ENCODE measurements around the gene ZNF575.
A peak's percentile ranks its signal among the peaks of the same experiment; 100 is the strongest.
"Not testable (repeated sequence)": the region's sequence is repeated elsewhere in the genome, so short reads cannot be mapped to it uniquely, and the experiment has no call there.

Gene ZNF575

DNA sequence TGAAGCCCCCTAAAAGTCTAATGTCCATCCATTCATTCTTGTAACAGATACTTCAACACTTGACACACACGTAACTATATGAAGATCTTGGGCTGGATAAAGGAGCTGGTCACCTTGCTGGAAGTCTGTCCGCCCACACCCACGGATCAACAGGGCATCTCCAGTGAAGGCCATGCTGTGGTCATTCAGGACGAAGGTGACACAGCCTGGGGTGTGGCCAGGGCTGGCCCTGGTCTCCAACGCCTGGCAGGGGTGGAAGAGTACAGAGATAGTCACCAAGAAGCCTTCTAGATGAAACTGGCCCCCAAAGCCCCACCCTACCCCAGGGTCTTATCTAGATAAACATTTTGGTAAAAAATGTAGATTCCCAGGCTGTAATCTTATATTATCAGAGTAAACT, 21.7 kb upstream of the ZNF575 start:
- TF ChIP-seq, protein P1, sequence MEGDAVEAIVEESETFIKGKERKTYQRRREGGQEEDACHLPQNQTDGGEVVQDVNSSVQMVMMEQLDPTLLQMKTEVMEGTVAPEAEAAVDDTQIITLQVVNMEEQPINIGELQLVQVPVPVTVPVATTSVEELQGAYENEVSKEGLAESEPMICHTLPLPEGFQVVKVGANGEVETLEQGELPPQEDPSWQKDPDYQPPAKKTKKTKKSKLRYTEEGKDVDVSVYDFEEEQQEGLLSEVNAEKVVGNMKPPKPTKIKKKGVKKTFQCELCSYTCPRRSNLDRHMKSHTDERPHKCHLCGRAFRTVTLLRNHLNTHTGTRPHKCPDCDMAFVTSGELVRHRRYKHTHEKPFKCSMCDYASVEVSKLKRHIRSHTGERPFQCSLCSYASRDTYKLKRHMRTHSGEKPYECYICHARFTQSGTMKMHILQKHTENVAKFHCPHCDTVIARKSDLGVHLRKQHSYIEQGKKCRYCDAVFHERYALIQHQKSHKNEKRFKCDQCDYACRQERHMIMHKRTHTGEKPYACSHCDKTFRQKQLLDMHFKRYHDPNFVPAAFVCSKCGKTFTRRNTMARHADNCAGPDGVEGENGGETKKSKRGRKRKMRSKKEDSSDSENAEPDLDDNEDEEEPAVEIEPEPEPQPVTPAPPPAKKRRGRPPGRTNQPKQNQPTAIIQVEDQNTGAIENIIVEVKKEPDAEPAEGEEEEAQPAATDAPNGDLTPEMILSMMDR (IDR thresholded peaks at IDR 0.05; ENCODE audit: low read depth, low read length) = no peak
- no peak overlapping the region for H3K4me3 ChIP-seq (ENCODE audit: low read depth, low read length)

DNA sequence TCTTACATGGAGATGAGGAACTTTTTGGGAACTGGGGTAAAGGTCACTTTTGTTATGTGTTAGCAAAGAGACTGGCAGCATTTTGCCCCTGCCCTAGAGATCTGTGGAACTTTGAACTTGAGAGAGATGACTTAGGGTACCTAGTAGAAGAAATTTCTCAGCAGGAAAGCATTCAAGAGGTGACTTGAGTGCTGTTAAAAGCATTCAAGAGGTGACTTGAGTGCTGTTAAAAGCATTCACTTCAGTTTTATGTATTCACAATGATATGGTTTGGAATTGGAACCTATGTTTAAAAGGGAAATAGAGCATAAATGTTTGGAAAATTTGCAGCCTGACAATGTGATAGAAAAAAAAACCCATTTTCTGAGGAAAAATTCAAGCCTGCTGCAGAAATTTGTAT, 20.6 kb upstream of the ZNF575 start:
- not testable (repeated sequence) for H3K4me3 ChIP-seq (ENCODE audit: low read depth, low read length)

DNA sequence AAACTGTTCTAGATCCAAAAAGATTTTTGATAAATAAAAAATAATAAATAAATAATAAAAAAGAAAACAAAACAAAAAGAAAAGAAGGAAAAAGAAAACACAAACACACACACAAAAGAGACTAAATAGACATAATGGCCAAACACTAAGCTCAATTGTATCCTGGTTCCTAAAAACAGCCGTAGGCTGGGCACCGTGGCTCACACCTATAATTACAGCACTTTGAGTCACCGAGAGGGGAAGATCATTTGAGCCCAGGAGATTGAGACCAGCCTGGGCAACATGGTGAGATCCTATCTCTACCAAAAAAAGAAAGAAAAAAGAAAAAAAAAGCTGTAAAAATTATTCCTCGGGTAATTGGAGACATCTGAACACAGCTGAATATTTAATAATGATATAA, 14.9 kb upstream of the ZNF575 start:
- no peak overlapping the region for H3K4me3 ChIP-seq (ENCODE audit: low read depth, low read length)
- TF ChIP-seq, protein P1 (IDR thresholded peaks at IDR 0.05; ENCODE audit: low read depth, low read length) = no peak

- no peak overlapping the region for H3K4me3 ChIP-seq (ENCODE audit: low read depth, low read length)
- TF ChIP-seq, protein P1 (IDR thresholded peaks at IDR 0.05; ENCODE audit: low read depth, low read length) = peak; percentile 74
These were observed 13.4 kb upstream of the ZNF575 start for GRCh38 chr19:43519436-43520088.

GRCh38 chr19:43522929-43523328, 10.1 kb upstream of the ZNF575 start:
- TF ChIP-seq, protein P1 (IDR thresholded peaks at IDR 0.05; ENCODE audit: low read depth, low read length) = no peak
- H3K4me3 ChIP-seq (ENCODE audit: low read depth, low read length) = no peak overlapping the region

- H3K4me3 ChIP-seq (ENCODE audit: low read depth, low read length) = not testable (repeated sequence)
These were observed 9.3 kb upstream of the ZNF575 start for GRCh38 chr19:43523696-43524095.

GRCh38 chr19:43524922-43525835, 7.8 kb upstream of the ZNF575 start:
- TF ChIP-seq, protein P1 (IDR thresholded peaks at IDR 0.05; ENCODE audit: low read depth, low read length) = no peak
- H3K4me3 ChIP-seq (ENCODE audit: low read depth, low read length) = peak overlapping the region; percentile 92
